CD14-positive monocyte (primary cell): Measurements from ENCODE around the gene ZNF385A. TPM values are rescaled to one million over a fixed set of nuclear protein-coding genes. Genes with fewer than 3 reads are reported as not detected.

Source experiments
- DNase-seq, 3 donors: peaks; one replicate each; pipeline ENCODE4 v3.0.0-alpha.2; 2011 to 2022
- H2AFZ ChIP-seq: 2 replicates; pipeline ENCODE4 v1.6.0; 2012; ENCODE audit warnings: mild to moderate bottlenecking, low read depth, low read length, inconsistent platforms; ENCODE audit not compliant: insufficient read depth, poor library complexity, severe bottlenecking
- H3K27ac ChIP-seq, 2 donors: 1 replicate in 1 of 2; 2 replicates in 1 of 2; pipeline ENCODE4 v1.5.1; 2012 to 2013; ENCODE audit warnings: low read length in 2 of 2, control low read depth in 1 of 2, inconsistent platforms in 1 of 2, low read depth in 1 of 2, mild to moderate bottlenecking in 1 of 2
- H3K27me3 ChIP-seq, 2 donors: one replicate each; pipeline versions ENCODE4 v1.6.0 to v1.6.1; 2011 to 2013; ENCODE audit warnings: low read length in 2 of 2; ENCODE audit not compliant: control insufficient read depth in 2 of 2, insufficient read depth in 2 of 2
- H3K36me3 ChIP-seq, 2 donors: replicated peaks in 1 of 2; 1 replicate in 1 of 2; 2 replicates in 1 of 2; pipeline versions ENCODE4 v1.5.1 to v1.6.1; 2012 to 2013; ENCODE audit warnings: low read length in 2 of 2, control low read depth in 1 of 2, inconsistent platforms in 1 of 2, mild to moderate bottlenecking in 1 of 2; ENCODE audit not compliant: insufficient read depth in 2 of 2, control insufficient read depth in 1 of 2
- H3K4me1 ChIP-seq, 2 donors: 1 replicate in 1 of 2; 2 replicates in 1 of 2; pipeline versions ENCODE4 v1.5.1 to v1.6.1; 2012 to 2013; ENCODE audit warnings: low read length in 2 of 2, control low read depth in 1 of 2, inconsistent platforms in 1 of 2, mild to moderate bottlenecking in 1 of 2, moderate library complexity in 1 of 2; ENCODE audit not compliant: insufficient read depth in 2 of 2, control insufficient read depth in 1 of 2
- H3K4me2 ChIP-seq: replicated peaks from 2 replicates; pipeline ENCODE3; 2012; ENCODE audit warnings: low read length, moderate library complexity, mild to moderate bottlenecking; ENCODE audit not compliant: poor library complexity, severe bottlenecking; ENCODE audit errors: extremely low read depth
- H3K4me3 ChIP-seq, 3 experiments: fragments of 200-600 bp in 1 of 3; sonication (generic) in 1 of 3; replicated peaks in 1 of 3; 1 replicate in 2 of 3; 2 replicates in 1 of 3; pipeline ENCODE4 v1.5.1; 2011 to 2013; ENCODE audit warnings: low read length in 3 of 3, mild to moderate bottlenecking in 3 of 3, control low read depth in 2 of 3, low read depth in 2 of 3, inconsistent platforms in 1 of 3, moderate library complexity in 1 of 3
- H3K79me2 ChIP-seq: 2 replicates; pipeline ENCODE4 v1.6.0; 2012; ENCODE audit warnings: mild to moderate bottlenecking, control low read depth, inconsistent platforms, low read length, moderate library complexity; ENCODE audit not compliant: insufficient read depth
- H3K9ac ChIP-seq: 2 replicates; pipeline ENCODE4 v1.6.0; 2017; ENCODE audit warnings: low read length, mild to moderate bottlenecking; ENCODE audit not compliant: insufficient read depth, poor library complexity, severe bottlenecking
- H3K9me3 ChIP-seq, 2 donors: replicated peaks in 1 of 2; 1 replicate in 1 of 2; 2 replicates in 1 of 2; pipeline versions ENCODE4 v1.5.1 to v1.6.1; 2012 to 2013; ENCODE audit warnings: low read length in 2 of 2, control low read depth in 1 of 2; ENCODE audit not compliant: control insufficient read depth in 1 of 2, insufficient read depth in 1 of 2
- H4K20me1 ChIP-seq: 2 replicates; pipeline ENCODE4 v1.6.0; 2012; ENCODE audit warnings: mild to moderate bottlenecking, low read length, control low read depth, moderate library complexity; ENCODE audit not compliant: insufficient read depth
- H3K27ac Mint-ChIP-seq, 7 donors: one replicate each; pipeline ENCODE4 v1.8.0; 2020; ENCODE audit warnings: mild to moderate bottlenecking in 7 of 7, mixed read lengths in 7 of 7, moderate library complexity in 6 of 7, inconsistent platforms in 2 of 7
- H3K27me3 Mint-ChIP-seq, 3 donors: one replicate each; pipeline ENCODE4 v1.8.0; 2021 to 2022; ENCODE audit warnings: low read depth in 3 of 3, mild to moderate bottlenecking in 3 of 3, mixed read lengths in 3 of 3, moderate library complexity in 3 of 3, inconsistent platforms in 1 of 3
- H3K36me3 Mint-ChIP-seq, 2 donors: one replicate each; pipeline ENCODE4 v1.8.0; 2020; ENCODE audit warnings: mixed read lengths in 2 of 2, inconsistent platforms in 1 of 2, mild to moderate bottlenecking in 1 of 2
- H3K4me1 Mint-ChIP-seq: one replicate; pipeline ENCODE4 v1.8.0; 2020; ENCODE audit warnings: mild to moderate bottlenecking, mixed read lengths
- H3K4me3 Mint-ChIP-seq, 2 donors: one replicate each; pipeline ENCODE4 v1.8.0; 2020; ENCODE audit warnings: mild to moderate bottlenecking in 2 of 2, mixed read lengths in 2 of 2, moderate library complexity in 1 of 2
- H3K9me3 Mint-ChIP-seq, 7 donors: one replicate each; pipeline ENCODE4 v1.8.0; 2020 to 2022; ENCODE audit warnings: mixed read lengths in 7 of 7, mild to moderate bottlenecking in 6 of 7, moderate library complexity in 6 of 7, inconsistent platforms in 2 of 7
- WGBS: methylation state at CpG from one replicate; pipeline ENCODE4 v1.1.5; 2013; ENCODE audit warnings: missing lambda C conversion rate; ENCODE audit not compliant: insufficient coverage; 5-methylcytosine and 5-hydroxymethylcytosine counted together
- intact Hi-C, 2 donors: fragments of 100-400 bp; cut with micrococcal nuclease; formaldehyde crosslinking; loops; one replicate each; pipeline versions ENCODE4 v1.15.0 to v1.15.1; 2023
- polyA minus RNA-seq: library from RNA; depleted of rRNA, polyadenylated mRNA; stranded (reverse); fragments of >200 nt; gene quantifications from 2 replicates; pipeline ENCODE4 v1.2.3, GENCODE V29; 2012
- polyA plus RNA-seq, 3 donors: library from polyadenylated mRNA; depleted of rRNA in 1 of 3; unstranded in 2 of 3; stranded (reverse) in 1 of 3; fragments of 300-500 nt in 2 of 3; fragments of >200 nt in 1 of 3; fragmentation: Illumina TruSeq in 2 of 3; gene quantifications; 1 replicate in 2 of 3; 2 replicates in 1 of 3; pipeline ENCODE4 v1.2.3, GENCODE V29; 2012 to 2021
- total RNA-seq, 12 experiments: library from RNA in 1 of 12; stranded (reverse) in 1 of 12; fragments of 120-200 nt in 1 of 12; gene quantifications; one replicate each; pipeline ENCODE4 v1.2.4 and lab custom pipeline; 2013 to 2026; ENCODE audit warnings: mixed read lengths in 6 of 12, inconsistent platforms in 1 of 12
- TF ChIP-seq, protein P1 (sequence below): fragments of 200-600 bp; IDR thresholded peaks from one replicate; pipeline ENCODE4 v1.8.0; 2022; ENCODE audit warnings: antibody characterized with exemption, mild to moderate bottlenecking

The ZNF385A gene
- total RNA-seq (2013), result 30.8 TPM
- 10 to 100 TPM; 53.9 to 97.6 (median 78.3) TPM for polyA plus RNA-seq
- polyA minus RNA-seq, result 74.5 and 111 TPM in 2 replicates
- total RNA-seq (lab: John Stamatoyannopoulos, UW), result 15.8 to 343 (median 51.9) reads per million in 11 experiments

DNA sequence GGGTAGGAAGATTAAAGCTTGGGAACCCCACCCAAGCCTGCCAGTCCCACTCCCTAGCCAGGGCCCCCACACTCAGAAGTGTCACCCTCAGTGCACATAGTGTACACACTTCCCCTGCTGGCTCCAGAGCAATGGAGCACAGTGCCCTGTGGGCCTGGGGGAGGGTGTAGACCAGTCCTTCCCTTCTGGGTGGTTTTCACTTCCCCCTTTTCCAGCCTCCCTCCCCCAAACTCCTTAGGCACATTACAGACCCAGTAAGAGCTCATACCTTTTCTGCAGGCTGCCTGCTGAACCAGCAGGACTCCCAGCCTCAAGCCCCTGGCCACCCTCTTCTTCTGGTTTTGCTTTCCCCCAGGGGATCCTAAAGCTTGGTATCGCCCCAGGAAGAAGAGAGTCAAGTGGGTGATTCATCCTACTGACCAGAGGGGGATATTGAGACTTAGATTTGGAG, at the start of gene ZNF385A:
Gene ZNF385A (minus strand): TSS at position 143 of the 451 bp plus-strand sequence. CDS start 219 bp downstream, outside the sequence.
- Histone ChIP-seq H3K4me2 (peak within 1 kb of the TSS; percentile 87), H3K27ac (peak within 1 kb of the TSS; percentile 97 to 99)

DNA sequence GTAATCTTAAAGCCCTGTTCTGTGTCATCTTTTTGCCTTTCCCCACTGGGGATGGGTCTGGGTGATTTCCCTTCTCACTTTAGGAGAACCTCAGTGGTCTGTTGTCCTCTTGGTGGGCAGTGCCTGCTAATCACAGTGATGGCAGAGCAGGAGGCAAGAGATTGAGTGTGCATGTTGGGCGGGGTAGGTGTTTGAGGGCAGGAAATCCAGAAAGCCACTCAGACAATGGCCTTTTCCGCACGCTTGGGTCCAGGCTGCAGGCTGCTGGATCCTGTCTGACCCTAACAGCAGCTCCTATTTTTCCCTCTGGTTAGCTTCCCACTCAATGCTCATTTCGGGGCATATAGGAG, 48.3 kb upstream of the ZNF385A start:
- Mint-ChIP-seq H3K27me3 (peaks cover 9 to 12% (median 10%) of the 10 kb centered on the region in 3 donors), H3K27ac (peak overlapping the region in 1 of 7 donors; percentile 46), H3K9me3 (peaks cover 0 to 4% (median 0%) of the 10 kb centered on the region in 7 donors), H3K36me3 (no peaks in the 10 kb centered on the region), H3K4me3 (no peak overlapping the region), H3K4me1 (peaks cover 37% of the 10 kb centered on the region)
- intact Hi-C loops, result no loop called here
- TF ChIP-seq, protein P1, sequence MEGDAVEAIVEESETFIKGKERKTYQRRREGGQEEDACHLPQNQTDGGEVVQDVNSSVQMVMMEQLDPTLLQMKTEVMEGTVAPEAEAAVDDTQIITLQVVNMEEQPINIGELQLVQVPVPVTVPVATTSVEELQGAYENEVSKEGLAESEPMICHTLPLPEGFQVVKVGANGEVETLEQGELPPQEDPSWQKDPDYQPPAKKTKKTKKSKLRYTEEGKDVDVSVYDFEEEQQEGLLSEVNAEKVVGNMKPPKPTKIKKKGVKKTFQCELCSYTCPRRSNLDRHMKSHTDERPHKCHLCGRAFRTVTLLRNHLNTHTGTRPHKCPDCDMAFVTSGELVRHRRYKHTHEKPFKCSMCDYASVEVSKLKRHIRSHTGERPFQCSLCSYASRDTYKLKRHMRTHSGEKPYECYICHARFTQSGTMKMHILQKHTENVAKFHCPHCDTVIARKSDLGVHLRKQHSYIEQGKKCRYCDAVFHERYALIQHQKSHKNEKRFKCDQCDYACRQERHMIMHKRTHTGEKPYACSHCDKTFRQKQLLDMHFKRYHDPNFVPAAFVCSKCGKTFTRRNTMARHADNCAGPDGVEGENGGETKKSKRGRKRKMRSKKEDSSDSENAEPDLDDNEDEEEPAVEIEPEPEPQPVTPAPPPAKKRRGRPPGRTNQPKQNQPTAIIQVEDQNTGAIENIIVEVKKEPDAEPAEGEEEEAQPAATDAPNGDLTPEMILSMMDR, result no peak
- DNase-seq, result no peak
- no peaks in the 10 kb centered on the region for H3K79me2 ChIP-seq
- no peak overlapping the region for H2AFZ ChIP-seq
- H3K9ac ChIP-seq, result no peak overlapping the region
- no peak overlapping the region for H3K27ac ChIP-seq
- no peak overlapping the region for H3K4me3 ChIP-seq
- H4K20me1 ChIP-seq, result no peaks in the 10 kb centered on the region
- H3K36me3 ChIP-seq, result no peaks in the 10 kb centered on the region
- WGBS, result 94% methylated on average over 3 of the region's 4 CpGs
- no peaks in the 10 kb centered on the region for H3K9me3 ChIP-seq
- no peak overlapping the region for H3K4me2 ChIP-seq
- peaks cover 24 to 25% of the 10 kb centered on the region in 2 donors for H3K4me1 ChIP-seq
- H3K27me3 ChIP-seq, result no peaks in the 10 kb centered on the region

More for the DNA sequence above, at the start of gene ZNF385A:
- no CpG with 5 or more reads among the region's 1 CpG for WGBS
- Histone ChIP-seq H3K4me1 (peaks cover 95 to 98% of the 10 kb centered on the region in 2 donors), H3K27me3 (no peaks in the 10 kb centered on the region), H3K4me3 (peak within 1 kb of the TSS; percentile 75 to 89 (median 82)), H4K20me1 (peaks cover 21% of the 10 kb centered on the region), H3K79me2 (peaks cover 55% of the 10 kb centered on the region), H2AFZ (peak within 1 kb of the TSS; percentile 38), H3K36me3 (peaks cover 7 to 11% of the 10 kb centered on the region in 2 donors), H3K9ac (peak within 1 kb of the TSS; percentile 94), H3K9me3 (no peaks in the 10 kb centered on the region)
- intact Hi-C loops, result no loop called here
- TF ChIP-seq, protein P1, result no peak
- peak within 1 kb of the TSS; percentile 100 for H3K27ac Mint-ChIP-seq
- H3K4me1 Mint-ChIP-seq, result peaks cover 91% of the 10 kb centered on the region
- H3K9me3 Mint-ChIP-seq, result peaks cover 0 to 2% (median 0%) of the 10 kb centered on the region in 7 donors
- H3K27me3 Mint-ChIP-seq, result peaks cover 0 to 5% (median 2%) of the 10 kb centered on the region in 3 donors
- peak within 1 kb of the TSS; percentile 90 to 96 for H3K4me3 Mint-ChIP-seq
- H3K36me3 Mint-ChIP-seq, result peaks cover 32 to 36% of the 10 kb centered on the region in 2 donors
- DNase-seq, result peak; percentile 92 to 95 (median 95)
